B cell (primary cell): ENCODE results near the gene TNFRSF19.

Experiments
- EZH2 ChIP-seq: IDR thresholded peaks from 2 replicates; pipeline ENCODE4 v1.6.1; 2012; ENCODE audit warnings: borderline replicate concordance, low read depth, mild to moderate bottlenecking, moderate library complexity, low read length; ENCODE audit not compliant: insufficient read depth, poor library complexity, severe bottlenecking
- TF ChIP-seq, protein P1 (sequence below): fragments of 200-600 bp; IDR thresholded peaks from one replicate; pipeline ENCODE4 v1.8.0; 2022; ENCODE audit warnings: antibody characterized with exemption, mild to moderate bottlenecking

DNA sequence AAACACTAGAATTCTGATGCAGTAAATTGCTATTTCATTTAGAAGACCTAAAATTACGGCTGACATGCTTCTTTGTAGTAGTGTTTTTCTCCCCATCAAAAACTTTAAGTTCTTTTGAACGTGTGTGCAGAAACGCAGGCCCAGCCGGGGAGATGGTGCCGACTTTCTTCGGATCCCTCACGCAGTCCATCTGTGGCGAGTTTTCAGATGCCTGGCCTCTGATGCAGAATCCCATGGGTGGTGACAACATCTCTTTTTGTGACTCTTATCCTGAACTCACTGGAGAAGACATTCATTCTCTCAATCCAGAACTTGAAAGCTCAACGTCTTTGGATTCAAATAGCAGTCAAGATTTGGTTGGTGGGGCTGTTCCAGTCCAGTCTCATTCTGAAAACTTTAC lies 98.3 kb downstream of the TNFRSF19 start:
- TF ChIP-seq, protein P1, sequence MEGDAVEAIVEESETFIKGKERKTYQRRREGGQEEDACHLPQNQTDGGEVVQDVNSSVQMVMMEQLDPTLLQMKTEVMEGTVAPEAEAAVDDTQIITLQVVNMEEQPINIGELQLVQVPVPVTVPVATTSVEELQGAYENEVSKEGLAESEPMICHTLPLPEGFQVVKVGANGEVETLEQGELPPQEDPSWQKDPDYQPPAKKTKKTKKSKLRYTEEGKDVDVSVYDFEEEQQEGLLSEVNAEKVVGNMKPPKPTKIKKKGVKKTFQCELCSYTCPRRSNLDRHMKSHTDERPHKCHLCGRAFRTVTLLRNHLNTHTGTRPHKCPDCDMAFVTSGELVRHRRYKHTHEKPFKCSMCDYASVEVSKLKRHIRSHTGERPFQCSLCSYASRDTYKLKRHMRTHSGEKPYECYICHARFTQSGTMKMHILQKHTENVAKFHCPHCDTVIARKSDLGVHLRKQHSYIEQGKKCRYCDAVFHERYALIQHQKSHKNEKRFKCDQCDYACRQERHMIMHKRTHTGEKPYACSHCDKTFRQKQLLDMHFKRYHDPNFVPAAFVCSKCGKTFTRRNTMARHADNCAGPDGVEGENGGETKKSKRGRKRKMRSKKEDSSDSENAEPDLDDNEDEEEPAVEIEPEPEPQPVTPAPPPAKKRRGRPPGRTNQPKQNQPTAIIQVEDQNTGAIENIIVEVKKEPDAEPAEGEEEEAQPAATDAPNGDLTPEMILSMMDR: no peak
- no peak for TF ChIP-seq EZH2
